Ishikawa (cell line): ENCODE measurements around the gene DENND1B.

ENCODE experiments used
- CEBPB ChIP-seq: IDR thresholded peaks from 2 replicates; pipeline ENCODE4 v1.6.1; 2012
- RAD21 ChIP-seq: IDR thresholded peaks from 2 replicates; pipeline ENCODE4 v1.6.1; 2012; ENCODE audit warnings: low read depth

- TF ChIP-seq RAD21 (no peak), CEBPB (no peak)
Measured at GRCh38 chr1:197686702-197687355, 88.5 kb downstream of the DENND1B start.
